Activated naive CD8-positive, alpha-beta T cell (primary cell): ENCODE measurements around the gene BRD8.
"Not testable (repeated sequence)": the region's sequence is repeated elsewhere in the genome, so short reads cannot be mapped to it uniquely, and the experiment has no call there.

Experiments used
- H3K27ac Mint-ChIP-seq: one replicate; pipeline ENCODE4 v1.8.0; 2021; ENCODE audit warnings: mixed read lengths
- H3K27me3 Mint-ChIP-seq: one replicate; pipeline ENCODE4 v1.8.0; 2021; ENCODE audit warnings: mixed read lengths
- H3K36me3 Mint-ChIP-seq: one replicate; pipeline ENCODE4 v1.8.0; 2021; ENCODE audit warnings: mixed read lengths
- H3K4me1 Mint-ChIP-seq: one replicate; pipeline ENCODE4 v1.8.0; 2021; ENCODE audit warnings: low read depth, mixed read lengths
- H3K4me3 Mint-ChIP-seq: one replicate; pipeline ENCODE4 v1.8.0; 2021; ENCODE audit warnings: mild to moderate bottlenecking, mixed read lengths
- H3K9me3 Mint-ChIP-seq: one replicate; pipeline ENCODE4 v1.8.0; 2021; ENCODE audit warnings: low read depth, mixed read lengths

Gene BRD8

DNA sequence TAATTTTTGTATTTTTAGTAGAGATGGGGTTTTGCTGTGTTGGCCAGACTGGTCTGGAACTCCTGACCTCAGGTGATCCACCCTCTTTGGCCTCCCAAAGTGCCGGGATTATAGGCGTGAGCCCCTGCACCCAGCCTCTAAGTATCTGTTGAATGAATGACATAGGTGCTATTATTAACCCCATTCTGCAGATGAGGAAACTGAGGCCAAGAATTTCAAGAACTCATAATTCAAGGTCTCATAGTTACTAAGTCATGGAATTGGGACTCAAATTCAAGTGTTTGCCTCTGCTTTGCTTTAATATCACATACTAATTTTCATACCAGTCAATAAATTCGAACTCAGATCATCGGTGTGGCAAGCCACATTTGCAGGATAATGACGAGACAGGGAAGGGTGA is 2.4 kb upstream of the BRD8 start:
- Mint-ChIP-seq H3K27ac (no peak overlapping the region), H3K4me3 (no peak overlapping the region), H3K27me3 (no peaks in the 10 kb centered on the region), H3K36me3 (no peaks in the 10 kb centered on the region), H3K9me3 (no peaks in the 10 kb centered on the region), H3K4me1 (peaks cover 8% of the 10 kb centered on the region)

DNA sequence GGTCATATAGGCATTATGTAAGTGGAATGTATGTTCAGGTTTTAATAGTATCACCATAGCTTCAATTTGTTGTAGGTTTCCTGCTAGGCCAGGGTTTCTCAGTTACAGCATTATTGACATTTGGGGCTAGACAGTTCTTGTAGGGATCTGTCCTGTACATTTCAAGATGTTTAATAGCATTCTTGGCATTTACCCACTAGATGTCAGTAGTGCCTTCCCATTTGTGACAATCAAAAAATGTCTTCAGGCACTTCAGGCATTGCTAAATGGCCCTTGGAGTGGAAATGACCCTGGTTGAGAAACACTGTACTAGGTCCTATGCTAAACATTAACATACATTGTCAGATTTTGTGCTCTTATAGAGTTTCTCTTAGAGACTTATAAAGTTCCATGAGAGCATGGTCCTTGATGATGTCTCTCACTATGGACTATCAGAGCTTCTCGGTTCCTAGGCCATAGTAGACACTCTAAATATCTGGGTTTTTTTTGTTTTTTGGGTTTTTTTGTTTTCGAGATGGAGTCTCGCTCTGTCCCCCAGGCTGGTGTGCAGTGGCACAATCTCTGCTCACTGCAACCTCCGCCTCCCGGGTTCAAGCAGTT is 1.9 kb upstream of the BRD8 start:
- Mint-ChIP-seq H3K4me1 (peaks cover 8% of the 10 kb centered on the region), H3K27me3 (no peaks in the 10 kb centered on the region), H3K4me3 (no peak overlapping the region), H3K36me3 (no peaks in the 10 kb centered on the region), H3K27ac (no peak overlapping the region), H3K9me3 (no peaks in the 10 kb centered on the region)

DNA sequence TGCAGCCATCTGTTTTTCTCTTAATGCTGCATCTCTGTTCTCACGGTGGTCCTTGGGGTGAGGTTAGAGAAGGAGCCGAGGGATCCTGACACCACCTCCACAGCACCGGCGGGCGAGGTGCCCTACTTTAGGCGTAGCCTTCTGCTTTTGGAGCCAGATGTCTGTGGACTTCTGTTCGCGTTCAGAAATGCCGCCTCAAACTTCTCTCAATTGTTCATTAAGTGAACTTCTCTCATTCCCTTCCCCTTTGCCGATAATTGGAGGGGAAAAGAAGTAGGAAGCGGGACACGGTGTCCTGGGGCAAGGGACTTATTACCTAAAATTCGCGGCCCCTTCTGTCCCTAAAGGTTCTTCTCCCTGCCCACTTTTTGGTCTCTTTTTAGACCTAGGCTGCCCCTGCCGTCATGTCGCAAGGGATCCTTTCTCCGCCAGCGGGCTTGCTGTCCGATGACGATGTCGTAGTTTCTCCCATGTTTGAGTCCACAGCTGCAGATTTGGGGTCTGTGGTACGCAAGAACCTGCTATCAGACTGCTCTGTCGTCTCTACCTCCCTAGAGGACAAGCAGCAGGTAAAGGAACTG is 937 bp upstream of the BRD8 start:
- Mint-ChIP-seq H3K36me3 (no peaks in the 10 kb centered on the region), H3K27ac (no peak overlapping the region), H3K9me3 (no peaks in the 10 kb centered on the region), H3K4me3 (no peak overlapping the region), H3K4me1 (peaks cover 10% of the 10 kb centered on the region), H3K27me3 (no peaks in the 10 kb centered on the region)

DNA sequence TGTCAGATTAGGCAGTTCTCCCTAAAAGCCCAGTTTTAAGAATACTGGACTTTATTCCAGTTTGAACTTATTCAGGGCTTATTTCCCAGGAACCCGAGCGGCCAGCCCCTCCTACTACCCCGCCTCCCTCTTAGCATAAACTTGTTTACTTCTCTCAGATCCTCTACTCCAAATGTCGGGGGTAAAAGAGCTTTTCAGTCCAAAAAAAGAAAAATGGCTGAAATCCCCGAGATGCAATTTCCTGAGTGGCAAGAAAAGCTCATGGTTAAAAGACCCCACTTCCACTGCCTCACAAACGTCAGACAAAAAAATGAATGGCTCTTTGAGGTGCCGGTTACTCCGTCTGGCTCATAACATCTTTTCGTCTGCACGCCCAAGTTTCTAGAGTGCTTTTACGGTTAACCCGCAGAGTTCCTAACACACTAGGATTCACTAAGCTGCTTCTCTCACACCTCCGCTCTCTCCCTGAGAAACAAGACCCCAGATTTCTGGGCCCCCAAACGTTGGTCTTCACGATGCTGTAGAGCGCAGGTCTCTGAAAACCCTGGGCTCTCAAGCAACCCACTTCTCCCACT is 402 bp downstream of the BRD8 start:
- H3K36me3 Mint-ChIP-seq = no peaks in the 10 kb centered on the region

DNA sequence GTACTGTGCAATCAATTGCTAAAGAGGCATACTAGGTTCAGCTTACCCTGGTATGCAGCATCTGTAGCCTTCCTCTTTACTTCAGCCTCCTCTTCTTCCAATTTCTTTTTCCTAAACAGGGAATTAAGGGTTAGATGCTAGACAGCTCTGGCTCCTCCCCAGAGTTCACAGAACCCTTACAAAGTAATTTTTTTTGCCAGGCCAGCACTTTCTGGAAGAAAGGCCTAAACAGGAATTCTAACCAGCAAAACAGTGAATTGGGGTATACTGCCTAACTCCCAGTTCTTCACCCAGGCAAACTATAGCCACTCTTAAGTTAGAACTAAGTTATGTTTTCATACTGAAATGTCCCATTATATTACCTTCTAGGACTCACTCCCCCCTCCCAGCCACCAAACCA is 8.1 kb downstream of the BRD8 start:
- Mint-ChIP-seq H3K36me3 (peaks cover 9% of the 10 kb centered on the region), H3K27me3 (no peaks in the 10 kb centered on the region), H3K4me3 (no peak overlapping the region), H3K9me3 (no peaks in the 10 kb centered on the region), H3K4me1 (peaks cover 6% of the 10 kb centered on the region), H3K27ac (no peak overlapping the region)

More for the DNA sequence above, 402 bp downstream of the BRD8 start:
- Mint-ChIP-seq H3K9me3 (no peaks in the 10 kb centered on the region), H3K4me1 (peaks cover 14% of the 10 kb centered on the region), H3K27me3 (no peaks in the 10 kb centered on the region), H3K27ac (no peak overlapping the region), H3K4me3 (no peak overlapping the region)

DNA sequence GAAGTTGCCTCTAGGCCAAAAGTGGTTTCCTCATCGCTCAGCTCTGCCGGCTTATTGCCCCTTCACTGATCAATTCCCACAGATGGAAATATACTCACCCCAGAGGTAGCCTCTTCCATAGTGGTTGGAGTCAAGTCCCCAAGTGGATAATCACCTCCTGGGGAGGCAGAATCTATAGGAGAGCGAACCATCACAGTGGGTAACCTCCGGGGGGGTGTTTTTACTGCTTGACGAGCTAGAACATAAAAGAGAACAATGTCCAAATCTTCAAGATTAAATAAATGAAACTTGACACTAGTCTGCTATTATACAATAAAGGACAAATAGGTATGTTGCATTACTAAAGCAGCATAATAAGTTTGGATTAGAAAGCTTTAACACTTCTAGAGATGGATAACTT is 9.3 kb downstream of the BRD8 start:
- no peak overlapping the region for H3K27ac Mint-ChIP-seq
- no peaks in the 10 kb centered on the region for H3K27me3 Mint-ChIP-seq
- no peak overlapping the region for H3K4me3 Mint-ChIP-seq
- no peaks in the 10 kb centered on the region for H3K9me3 Mint-ChIP-seq
- peaks cover 4% of the 10 kb centered on the region for H3K4me1 Mint-ChIP-seq
- peaks cover 9% of the 10 kb centered on the region for H3K36me3 Mint-ChIP-seq

DNA sequence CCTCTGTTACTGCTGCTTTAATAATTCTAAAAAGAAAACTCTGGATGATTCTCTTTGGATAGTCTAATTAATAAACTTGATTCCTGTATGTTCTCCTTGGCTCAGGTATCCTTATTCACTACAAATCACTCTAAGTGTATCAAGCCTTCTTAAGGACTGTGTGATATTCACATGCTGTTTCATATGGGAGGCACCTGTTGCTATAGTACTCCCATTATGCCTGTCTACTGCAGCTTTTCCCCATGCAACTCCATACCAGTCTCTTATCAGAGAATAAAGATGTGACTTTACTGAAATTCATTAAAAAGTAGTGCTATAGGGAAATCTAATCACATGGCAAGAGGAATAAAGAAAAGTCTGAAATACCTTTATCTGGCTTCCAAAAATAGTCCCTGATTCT is 14.7 kb downstream of the BRD8 start:
- H3K27ac Mint-ChIP-seq = no peak overlapping the region
- H3K9me3 Mint-ChIP-seq = no peaks in the 10 kb centered on the region
- H3K4me3 Mint-ChIP-seq = no peak overlapping the region
- peaks cover 16% of the 10 kb centered on the region for H3K36me3 Mint-ChIP-seq
- H3K4me1 Mint-ChIP-seq = no peaks in the 10 kb centered on the region
- no peaks in the 10 kb centered on the region for H3K27me3 Mint-ChIP-seq

DNA sequence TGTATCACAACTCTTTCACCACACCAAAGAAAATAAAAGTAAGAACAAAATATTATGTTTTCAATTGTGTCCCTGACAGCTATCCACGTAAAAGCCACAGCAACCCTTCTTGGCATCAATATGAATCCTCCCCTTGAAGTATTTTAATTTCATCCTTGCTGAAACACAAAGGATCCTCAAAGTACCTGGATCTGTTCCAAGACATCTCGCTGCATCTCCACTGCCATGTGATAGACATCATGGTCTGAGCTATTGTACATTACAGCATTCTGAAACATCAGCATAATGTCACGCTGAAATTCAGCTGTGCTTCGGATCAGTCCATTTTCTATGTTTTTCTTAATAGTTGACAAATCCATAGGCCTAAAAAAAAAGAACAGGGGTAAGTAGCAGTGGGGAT is 17.7 kb downstream of the BRD8 start:
- H3K27me3 Mint-ChIP-seq = no peaks in the 10 kb centered on the region
- H3K36me3 Mint-ChIP-seq = peaks cover 20% of the 10 kb centered on the region

DNA sequence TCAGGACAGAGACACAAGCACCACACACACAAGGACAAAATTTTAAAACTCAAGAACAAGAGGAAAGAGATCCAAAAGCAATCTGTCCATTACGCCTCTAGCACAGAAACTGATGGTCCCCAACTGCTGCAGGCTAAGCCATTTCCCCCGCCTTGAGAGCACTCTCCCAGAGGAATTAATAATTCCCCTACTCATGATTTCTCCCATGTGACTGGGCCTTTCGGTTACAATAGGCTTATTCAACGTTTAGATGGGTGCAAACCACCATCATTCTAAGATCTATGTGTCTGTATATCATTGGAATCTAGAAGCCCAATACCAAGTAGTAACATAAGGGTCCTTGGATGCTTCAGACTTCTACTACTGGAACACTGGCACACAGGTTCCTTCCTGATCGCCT is 18.8 kb downstream of the BRD8 start:
- Mint-ChIP-seq H3K36me3 (peaks cover 20% of the 10 kb centered on the region), H3K27ac (no peak overlapping the region)

More for the DNA sequence above, 17.7 kb downstream of the BRD8 start:
- Mint-ChIP-seq H3K27ac (no peak overlapping the region), H3K4me1 (no peaks in the 10 kb centered on the region), H3K9me3 (no peaks in the 10 kb centered on the region), H3K4me3 (no peak overlapping the region)

DNA sequence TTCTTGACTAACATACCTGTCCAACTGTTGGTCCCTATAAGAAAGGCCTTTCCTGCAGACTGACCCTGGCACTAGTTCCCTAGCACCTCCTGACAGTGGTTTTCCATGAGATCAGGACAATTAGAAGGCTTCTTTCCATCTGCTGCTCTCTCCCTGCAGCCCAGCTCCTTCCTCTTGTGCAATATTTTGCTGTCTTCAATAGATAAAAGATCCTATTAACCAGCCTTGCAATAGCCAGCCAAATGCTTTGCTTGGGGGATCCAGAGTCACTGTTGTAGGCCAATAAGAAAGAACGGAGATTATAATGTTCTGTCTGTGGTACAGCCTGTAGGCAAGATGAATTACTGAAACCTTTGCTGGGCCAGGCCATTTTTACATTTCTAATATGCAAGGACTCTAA is 20.8 kb downstream of the BRD8 start:
- Mint-ChIP-seq H3K4me3 (no peak overlapping the region), H3K9me3 (no peaks in the 10 kb centered on the region), H3K27ac (no peak overlapping the region), H3K4me1 (no peaks in the 10 kb centered on the region), H3K36me3 (peaks cover 17% of the 10 kb centered on the region), H3K27me3 (no peaks in the 10 kb centered on the region)

More for the DNA sequence above, 18.8 kb downstream of the BRD8 start:
- Mint-ChIP-seq H3K4me3 (no peak overlapping the region), H3K27me3 (no peaks in the 10 kb centered on the region), H3K9me3 (no peaks in the 10 kb centered on the region), H3K4me1 (no peaks in the 10 kb centered on the region)

DNA sequence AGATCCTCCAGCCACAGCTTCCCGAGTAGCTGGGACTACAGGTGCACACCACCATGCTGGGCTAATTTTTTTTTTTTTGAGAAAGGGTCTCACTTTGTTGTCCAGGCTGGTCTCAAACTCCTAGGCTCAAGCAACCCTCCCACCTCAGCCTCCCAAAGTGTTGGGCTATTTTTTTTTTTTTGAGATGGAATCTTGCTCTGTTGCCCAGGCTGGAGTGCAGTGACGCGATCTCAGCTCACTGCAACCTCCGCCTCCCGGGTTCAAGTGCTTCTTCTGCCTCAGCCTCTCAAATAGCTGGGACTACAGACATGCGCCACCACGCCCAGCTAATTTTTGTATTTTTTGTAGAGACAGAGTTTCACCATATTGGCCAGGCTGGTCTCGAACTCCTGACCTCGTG is 22.5 kb downstream of the BRD8 start:
- H3K4me1 Mint-ChIP-seq, H3K9me3 Mint-ChIP-seq, H3K27ac Mint-ChIP-seq, H3K4me3 Mint-ChIP-seq, H3K27me3 Mint-ChIP-seq: not testable (repeated sequence)
- H3K36me3 Mint-ChIP-seq = peaks cover 17% of the 10 kb centered on the region

DNA sequence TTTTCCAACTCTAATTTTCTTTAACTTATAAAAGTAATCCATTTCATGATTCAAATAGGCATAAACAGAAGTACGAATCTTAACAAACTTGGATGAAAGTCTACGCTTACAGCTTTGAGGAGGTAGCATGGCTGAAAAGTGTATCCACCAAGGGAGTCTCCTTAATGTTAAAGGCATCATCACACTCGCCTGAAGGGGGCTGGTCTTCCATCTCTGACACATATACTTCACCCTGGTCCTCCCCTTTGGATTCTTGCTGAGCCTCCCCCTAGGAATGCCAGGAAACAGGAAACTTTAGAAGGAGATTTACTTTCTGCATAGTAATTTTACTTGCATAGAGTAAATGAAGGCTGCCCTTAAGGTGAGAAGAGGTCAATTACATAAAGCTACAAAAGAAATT is 28.9 kb downstream of the BRD8 start:
- Mint-ChIP-seq H3K27ac (no peak overlapping the region), H3K27me3 (no peaks in the 10 kb centered on the region), H3K36me3 (no peaks in the 10 kb centered on the region), H3K9me3 (no peaks in the 10 kb centered on the region), H3K4me3 (no peak overlapping the region), H3K4me1 (no peaks in the 10 kb centered on the region)

DNA sequence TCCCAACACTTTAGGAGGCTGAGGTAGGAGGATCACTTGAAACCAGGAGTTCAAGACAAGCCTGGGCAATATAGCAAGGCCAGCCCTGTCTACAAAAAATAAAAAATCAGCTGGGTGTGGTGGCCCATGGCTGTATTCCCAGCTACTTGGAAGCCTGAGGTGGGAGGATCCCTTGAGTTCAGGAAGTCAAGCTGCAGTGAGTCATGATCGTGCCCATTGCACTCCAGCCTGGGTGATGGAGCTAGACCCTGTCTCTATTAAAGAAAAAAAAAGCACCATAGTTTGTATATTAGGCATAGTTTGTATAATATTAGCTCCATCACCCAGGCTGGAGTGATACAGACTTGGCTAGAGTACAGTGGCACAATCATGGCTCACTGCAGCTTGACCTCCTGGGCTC is 29.6 kb downstream of the BRD8 start:
- no peaks in the 10 kb centered on the region for H3K4me1 Mint-ChIP-seq
- no peaks in the 10 kb centered on the region for H3K36me3 Mint-ChIP-seq
- no peak overlapping the region for H3K4me3 Mint-ChIP-seq
- H3K27me3 Mint-ChIP-seq = no peaks in the 10 kb centered on the region
- no peaks in the 10 kb centered on the region for H3K9me3 Mint-ChIP-seq
- H3K27ac Mint-ChIP-seq = no peak overlapping the region

DNA sequence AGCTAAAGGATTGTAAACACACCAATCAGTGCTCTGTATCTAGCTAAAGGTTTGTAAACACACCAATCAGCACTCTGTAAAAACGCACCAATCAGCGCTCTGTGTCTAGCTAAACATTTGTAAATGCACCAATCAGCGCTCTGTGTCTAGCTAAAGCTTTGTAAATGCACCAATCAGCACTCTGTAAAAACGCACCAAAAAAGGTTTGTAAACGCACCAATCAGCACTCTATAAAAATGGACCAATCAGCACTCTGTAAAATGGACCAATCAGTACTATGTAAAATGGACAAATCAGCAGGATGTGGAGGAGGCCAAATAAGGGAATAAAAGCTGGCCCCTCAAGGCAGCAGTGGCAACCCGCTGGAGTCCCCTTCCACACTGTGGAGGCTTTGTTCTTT is 34.9 kb downstream of the BRD8 start:
- H3K4me1 Mint-ChIP-seq, H3K27me3 Mint-ChIP-seq, H3K27ac Mint-ChIP-seq, H3K4me3 Mint-ChIP-seq, H3K36me3 Mint-ChIP-seq, H3K9me3 Mint-ChIP-seq: not testable (repeated sequence)

DNA sequence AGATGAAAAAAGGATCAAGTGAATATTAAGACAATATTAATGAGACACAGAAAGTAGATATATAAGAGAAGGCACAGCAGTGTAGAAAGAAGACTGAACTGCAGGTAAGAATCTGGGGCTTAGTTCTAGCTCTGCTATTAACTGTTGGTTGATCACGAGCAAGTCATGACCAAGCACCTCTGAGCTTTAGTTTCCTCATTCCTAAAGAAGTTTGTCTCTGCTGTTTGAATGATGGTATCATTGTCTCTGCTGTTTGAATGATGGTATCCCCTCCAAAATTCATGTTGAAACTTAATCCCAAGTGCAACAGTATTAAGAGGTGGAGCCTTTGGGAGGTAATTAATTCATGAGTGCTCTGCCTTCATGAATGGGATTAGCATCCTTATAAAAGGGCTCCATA is 36.7 kb downstream of the BRD8 start:
- no peaks in the 10 kb centered on the region for H3K36me3 Mint-ChIP-seq
- peaks cover 8% of the 10 kb centered on the region for H3K27me3 Mint-ChIP-seq
- no peaks in the 10 kb centered on the region for H3K9me3 Mint-ChIP-seq
- H3K4me3 Mint-ChIP-seq = no peak overlapping the region
- no peak overlapping the region for H3K27ac Mint-ChIP-seq
- peaks cover 5% of the 10 kb centered on the region for H3K4me1 Mint-ChIP-seq

DNA sequence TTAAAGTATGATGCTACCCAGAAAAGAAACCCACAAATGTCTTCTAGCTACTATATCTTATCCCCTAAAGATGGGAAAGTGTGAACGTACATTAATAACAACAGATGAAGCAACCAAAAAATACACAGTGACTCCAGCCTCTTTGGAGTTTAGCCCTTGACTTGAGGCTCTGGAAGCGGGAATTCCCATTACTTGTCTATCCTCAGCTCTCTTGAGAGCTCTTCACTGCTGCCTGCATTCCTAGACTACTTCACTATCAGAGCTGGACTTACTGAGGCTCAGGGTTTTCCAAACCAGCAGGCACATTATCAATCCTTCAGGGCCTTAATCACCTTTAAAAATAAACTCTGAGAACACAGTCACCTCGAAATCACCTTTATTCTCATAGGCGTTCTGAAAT is 38.2 kb downstream of the BRD8 start:
- Mint-ChIP-seq H3K9me3 (no peaks in the 10 kb centered on the region), H3K36me3 (no peaks in the 10 kb centered on the region), H3K4me3 (no peak overlapping the region), H3K27me3 (peaks cover 16% of the 10 kb centered on the region), H3K4me1 (peaks cover 5% of the 10 kb centered on the region), H3K27ac (no peak overlapping the region)
